HepG2 (cell line): ENCODE measurements around the gene TMEM191B. TPM values are rescaled to one million over a fixed set of nuclear protein-coding genes. Genes with fewer than 3 reads are reported as not detected.
A peak's percentile ranks its signal among the peaks of the same experiment; 100 is the strongest.
"Not testable (repeated sequence)": the region's sequence is repeated elsewhere in the genome, so short reads cannot be mapped to it uniquely, and the experiment has no call there.

Experiments used
- ATAC-seq: fragments of 200-7000 bp; cut with Tn5 transposase; 3 replicates; pipeline ENCODE4 v1.9.1; 2020; ENCODE audit warnings: mild to moderate bottlenecking, moderate library complexity
- BruUV-seq: library from RNA; stranded (reverse); fragments of 400-500 nt; replicated peaks from 2 replicates; lab custom pipeline; 2021; lab: Mats Ljungman, UMichigan
- CTCF ChIA-PET: fragments of 300-600 bp; formaldehyde crosslinking; extraction: SDS; loops from one replicate; lab custom pipeline; 2021; ENCODE audit warnings: low total read pairs, inconsistent platforms, low intra/inter-chr PET ratio; lab: Yijun Ruan, JAX
- POLR2A ChIA-PET: fragments of 350-600 bp; sonication (Branson Sonifier 250); formaldehyde crosslinking; loops from one replicate; lab custom pipeline; 2020; ENCODE audit warnings: antibody characterized with exemption, inconsistent platforms; lab: Yijun Ruan, JAX
- DNase-seq: peaks from one replicate; pipeline ENCODE4 v3.0.0-alpha.2; 2015; ENCODE audit warnings: low spot score
- FAIRE-seq: peaks from 3 replicates; lab custom pipeline; 2011; peaks lifted over from hg19 to GRCh38; lab: Jason Lieb, UNC
- H2AFZ ChIP-seq: one replicate; pipeline ENCODE4 v1.6.1; 2011; ENCODE audit warnings: low read length, inconsistent platforms
- H3K27ac ChIP-seq: fragments of 300-600 bp; 3 replicates; pipeline ENCODE4 v1.8.0; 2011; ENCODE audit warnings: mixed run types, mild to moderate bottlenecking, mixed read lengths, low read length, inconsistent platforms; ENCODE audit not compliant: insufficient read depth; ENCODE audit errors: extremely low read length
- H3K27me3 ChIP-seq, 2 experiments: fragments of 200-600 bp in 1 of 2; 2 replicates in 1 of 2; 3 replicates in 1 of 2; pipeline versions ENCODE4 v1.6.0 to v1.8.0; 2011; ENCODE audit warnings: low read length in 2 of 2, mild to moderate bottlenecking in 2 of 2, moderate library complexity in 2 of 2, inconsistent platforms in 1 of 2; ENCODE audit not compliant: insufficient read depth in 2 of 2, control insufficient read depth in 1 of 2
- H3K36me3 ChIP-seq, 2 experiments: fragments of 200-600 bp in 1 of 2; replicated peaks in 1 of 2; 2 replicates in 1 of 2; 3 replicates in 1 of 2; pipeline versions ENCODE4 v1.5.1 to v1.8.0; 2011; ENCODE audit warnings: low read length in 2 of 2, inconsistent platforms in 1 of 2; ENCODE audit not compliant: insufficient read depth in 2 of 2, control insufficient read depth in 1 of 2
- H3K4me1 ChIP-seq: 2 replicates; pipeline ENCODE4 v1.5.1; 2012; ENCODE audit warnings: low read length, inconsistent platforms; ENCODE audit not compliant: insufficient read depth
- H3K4me2 ChIP-seq: 2 replicates; pipeline ENCODE4 v1.6.0; 2011; ENCODE audit warnings: low read depth, low read length, inconsistent platforms
- H3K4me3 ChIP-seq, 3 experiments: fragments of 200-600 bp in 1 of 3; sonication (generic), shearing (Covaris generic) in 1 of 3; replicated peaks in 1 of 3; 2 replicates each; pipeline ENCODE4 v1.5.1; 2011 to 2016; ENCODE audit warnings: low read length in 3 of 3, inconsistent platforms in 2 of 3, low read depth in 2 of 3, mild to moderate bottlenecking in 2 of 3, control low read depth in 1 of 3, mixed read lengths in 1 of 3; ENCODE audit not compliant: insufficient read depth in 1 of 3
- H3K79me2 ChIP-seq: one replicate; pipeline ENCODE4 v1.6.1; 2011; ENCODE audit warnings: low read length, inconsistent platforms; ENCODE audit not compliant: insufficient read depth
- H3K9ac ChIP-seq: 2 replicates; pipeline ENCODE4 v1.6.0; 2011; ENCODE audit warnings: mild to moderate bottlenecking, low read depth, low read length, inconsistent platforms; ENCODE audit not compliant: insufficient read depth
- H3K9me3 ChIP-seq: 2 replicates; pipeline ENCODE4 v1.5.1; 2012; ENCODE audit warnings: mild to moderate bottlenecking, low read length
- H4K20me1 ChIP-seq: 2 replicates; pipeline ENCODE4 v1.6.0; 2011; ENCODE audit warnings: inconsistent platforms, mild to moderate bottlenecking, low read length, moderate library complexity; ENCODE audit not compliant: insufficient read depth
- WGBS: methylation state at CpG from one replicate; pipeline ENCODE4 v1.1.6; 2017; ENCODE audit warnings: low lambda C conversion rate; 5-methylcytosine and 5-hydroxymethylcytosine counted together
- in situ Hi-C: cut with HindIII; loops from 2 replicates; pipeline ENCODE4 v1.10.0; 2017; ENCODE audit warnings: low pct_unique_long_range_greater_than_20kb; ENCODE audit not compliant: extremely low pct_ligation_motif_present
- intact Hi-C: fragments of 100-400 bp; cut with micrococcal nuclease; formaldehyde crosslinking; loops from one replicate; pipeline ENCODE4 v1.10.0; 2022; ENCODE audit not compliant: unreplicated experiment
- polyA plus RNA-seq, 8 experiments: library from polyadenylated mRNA; depleted of rRNA in 3 of 8; stranded (reverse) in 7 of 8; unstranded in 1 of 8; fragments of >200 nt; fragmentation: Illumina TruSeq in 4 of 8; extraction: Trizol in 4 of 8; gene quantifications; 2 replicates each; pipeline versions ENCODE4 v1.2.1 to v1.2.3, GENCODE V29; 2011 to 2016; ENCODE audit warnings: low read depth in 4 of 8, missing spikeins in 1 of 8, mixed read lengths in 1 of 8; ENCODE audit not compliant: insufficient read depth in 1 of 8
- total RNA-seq, 5 experiments: library from RNA; depleted of rRNA; stranded (reverse); fragments of >200 nt; fragmentation: Illumina TruSeq; extraction: Trizol; gene quantifications; 2 replicates each; pipeline ENCODE4 v1.2.3, GENCODE V29; 2016; ENCODE audit warnings: low read depth in 1 of 5
- TF ChIP-seq, protein P1 (sequence below): sonication (generic); formaldehyde crosslinking; IDR thresholded peaks from 2 replicates; pipeline ENCODE4 v1.5.1; 2020; ENCODE audit warnings: mild to moderate bottlenecking, missing genetic modification reagents, moderate library complexity

Gene TMEM191B
- total and polyA plus RNA-seq, 2 of the 13 experiments (the other 11 are each of a cell fraction or from before 2014, with no cell fraction given) = 3.0 to 5.6 TPM

DNA sequence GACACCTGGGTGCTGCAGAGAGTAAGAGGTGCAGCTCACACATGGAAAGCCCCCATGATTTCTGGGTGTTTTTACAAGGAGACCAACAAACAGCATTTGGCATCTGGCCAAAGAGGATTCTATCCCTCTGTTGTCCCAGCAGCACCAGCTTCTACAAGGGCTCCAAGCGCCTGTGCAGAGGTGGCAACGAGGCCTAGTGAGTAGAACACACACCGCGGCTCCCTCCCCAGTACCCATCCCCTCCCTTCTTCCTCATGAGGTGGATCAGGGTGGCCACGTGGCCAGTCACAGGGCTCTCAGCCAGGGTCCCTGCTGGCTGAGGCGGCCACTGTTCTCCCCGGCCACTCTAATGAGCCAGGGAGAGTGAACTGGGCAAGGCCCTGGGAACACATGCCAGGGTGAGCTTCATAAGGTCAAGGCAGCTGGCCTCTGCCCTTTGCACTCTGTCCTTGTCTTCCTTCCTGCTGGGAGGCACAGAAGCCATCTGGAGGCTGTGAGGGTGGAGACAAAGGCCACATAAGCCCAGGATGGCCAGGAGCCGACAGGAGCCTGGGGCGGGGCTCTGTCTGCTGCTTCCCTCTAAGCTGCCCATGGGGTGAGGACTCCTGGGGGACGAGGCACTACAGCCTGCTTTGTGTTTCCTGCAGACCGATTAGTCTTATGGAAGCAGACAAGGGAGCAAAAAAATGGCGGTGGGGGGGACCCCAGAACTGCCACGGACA, 22.0 kb downstream of the TMEM191B start:
- H3K4me1 ChIP-seq, H4K20me1 ChIP-seq, H2AFZ ChIP-seq, H3K9ac ChIP-seq, H3K4me3 ChIP-seq, H3K4me2 ChIP-seq, in situ Hi-C loops, DNase-seq, CTCF ChIA-PET, BruUV-seq, H3K27ac ChIP-seq, H3K9me3 ChIP-seq, H3K27me3 ChIP-seq, intact Hi-C loops, POLR2A ChIA-PET, H3K36me3 ChIP-seq, H3K79me2 ChIP-seq, FAIRE-seq: not testable (repeated sequence)
- ATAC-seq = peak; percentile 24; the same call in 2 of the 3 replicates
- WGBS = 76% methylated on average over 10 of the region's 13 CpGs
- TF ChIP-seq, protein P1, sequence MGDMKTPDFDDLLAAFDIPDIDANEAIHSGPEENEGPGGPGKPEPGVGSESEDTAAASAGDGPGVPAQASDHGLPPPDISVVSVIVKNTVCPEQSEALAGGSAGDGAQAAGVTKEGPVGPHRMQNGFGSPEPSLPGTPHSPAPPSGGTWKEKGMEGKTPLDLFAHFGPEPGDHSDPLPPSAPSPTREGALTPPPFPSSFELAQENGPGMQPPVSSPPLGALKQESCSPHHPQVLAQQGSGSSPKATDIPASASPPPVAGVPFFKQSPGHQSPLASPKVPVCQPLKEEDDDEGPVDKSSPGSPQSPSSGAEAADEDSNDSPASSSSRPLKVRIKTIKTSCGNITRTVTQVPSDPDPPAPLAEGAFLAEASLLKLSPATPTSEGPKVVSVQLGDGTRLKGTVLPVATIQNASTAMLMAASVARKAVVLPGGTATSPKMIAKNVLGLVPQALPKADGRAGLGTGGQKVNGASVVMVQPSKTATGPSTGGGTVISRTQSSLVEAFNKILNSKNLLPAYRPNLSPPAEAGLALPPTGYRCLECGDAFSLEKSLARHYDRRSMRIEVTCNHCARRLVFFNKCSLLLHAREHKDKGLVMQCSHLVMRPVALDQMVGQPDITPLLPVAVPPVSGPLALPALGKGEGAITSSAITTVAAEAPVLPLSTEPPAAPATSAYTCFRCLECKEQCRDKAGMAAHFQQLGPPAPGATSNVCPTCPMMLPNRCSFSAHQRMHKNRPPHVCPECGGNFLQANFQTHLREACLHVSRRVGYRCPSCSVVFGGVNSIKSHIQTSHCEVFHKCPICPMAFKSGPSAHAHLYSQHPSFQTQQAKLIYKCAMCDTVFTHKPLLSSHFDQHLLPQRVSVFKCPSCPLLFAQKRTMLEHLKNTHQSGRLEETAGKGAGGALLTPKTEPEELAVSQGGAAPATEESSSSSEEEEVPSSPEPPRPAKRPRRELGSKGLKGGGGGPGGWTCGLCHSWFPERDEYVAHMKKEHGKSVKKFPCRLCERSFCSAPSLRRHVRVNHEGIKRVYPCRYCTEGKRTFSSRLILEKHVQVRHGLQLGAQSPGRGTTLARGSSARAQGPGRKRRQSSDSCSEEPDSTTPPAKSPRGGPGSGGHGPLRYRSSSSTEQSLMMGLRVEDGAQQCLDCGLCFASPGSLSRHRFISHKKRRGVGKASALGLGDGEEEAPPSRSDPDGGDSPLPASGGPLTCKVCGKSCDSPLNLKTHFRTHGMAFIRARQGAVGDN (CRISPR knock-in tag) = peak; percentile 41

DNA sequence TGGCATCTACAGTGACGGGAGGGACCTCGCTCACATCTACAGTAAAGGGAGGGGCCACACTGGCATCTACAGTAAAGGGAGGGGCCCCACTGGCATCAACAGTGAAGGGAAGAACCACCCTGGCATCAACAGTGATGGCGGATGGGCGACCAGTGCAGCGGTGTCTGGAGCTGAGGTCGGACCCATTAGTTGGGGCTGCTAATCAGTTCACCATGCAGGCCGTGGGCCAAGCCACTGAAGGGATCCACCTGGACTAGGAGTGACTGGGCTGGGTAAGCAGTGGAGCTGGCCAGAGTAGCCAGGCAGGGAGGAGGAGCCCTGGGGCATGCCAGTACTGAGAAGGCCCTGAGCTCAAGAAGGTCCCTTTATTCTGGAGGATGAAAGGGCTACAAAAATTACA, 23.4 kb downstream of the TMEM191B start:
- FAIRE-seq, H3K36me3 ChIP-seq, ATAC-seq, H3K27ac ChIP-seq, H3K79me2 ChIP-seq, H3K4me2 ChIP-seq, H3K27me3 ChIP-seq, DNase-seq, H3K9ac ChIP-seq, H3K4me1 ChIP-seq, in situ Hi-C loops, CTCF ChIA-PET, POLR2A ChIA-PET, H2AFZ ChIP-seq, intact Hi-C loops, H4K20me1 ChIP-seq, H3K4me3 ChIP-seq, H3K9me3 ChIP-seq: not testable (repeated sequence)
- TSS peak; percentile 46 for BruUV-seq
- WGBS = 94% methylated on average over 3 of the region's 7 CpGs

DNA sequence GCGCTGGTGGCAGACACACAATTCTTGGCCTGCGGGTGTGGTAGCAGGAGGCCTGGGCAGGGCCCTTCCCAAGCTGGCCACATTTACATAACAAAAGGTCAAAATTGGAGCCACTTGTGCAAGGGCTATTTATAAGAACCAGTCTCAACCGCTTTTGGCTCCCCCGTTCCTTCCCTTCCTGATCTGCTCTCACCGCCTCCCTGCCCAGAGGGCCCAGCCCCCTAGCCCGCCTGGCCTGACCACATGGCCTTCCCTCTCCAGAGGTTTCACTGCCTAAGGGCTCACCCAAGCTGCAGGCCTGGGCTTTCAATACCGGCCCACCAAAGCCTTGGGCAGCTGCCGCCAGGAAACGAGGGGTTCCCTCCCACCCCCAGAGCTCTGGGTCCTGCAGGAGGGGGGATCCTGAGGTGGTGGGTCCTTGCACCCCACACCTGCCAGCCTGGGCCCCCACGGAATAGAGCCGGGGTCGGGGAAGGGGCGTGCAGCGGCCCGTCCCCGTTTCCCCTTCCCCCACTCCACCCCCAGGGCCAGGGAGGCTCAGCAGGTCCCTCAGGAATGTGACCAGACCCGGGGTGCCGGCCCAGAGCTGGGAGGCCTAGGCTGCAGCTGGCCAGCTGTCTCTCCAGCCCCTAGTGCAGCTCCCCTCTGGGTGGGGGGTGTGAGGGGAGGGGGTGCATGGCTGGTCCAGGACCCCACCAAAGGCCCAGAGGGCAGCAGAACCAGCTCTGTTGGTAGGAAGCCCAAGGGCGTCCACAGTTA, 25.4 kb downstream of the TMEM191B start:
- H4K20me1 ChIP-seq, H3K36me3 ChIP-seq, in situ Hi-C loops, H3K9ac ChIP-seq, H3K79me2 ChIP-seq, H3K4me2 ChIP-seq, H3K27ac ChIP-seq, H2AFZ ChIP-seq, FAIRE-seq, H3K9me3 ChIP-seq, intact Hi-C loops, POLR2A ChIA-PET, CTCF ChIA-PET, H3K27me3 ChIP-seq, H3K4me3 ChIP-seq, DNase-seq, H3K4me1 ChIP-seq, BruUV-seq: not testable (repeated sequence)
- WGBS = 94% methylated on average over 2 of the region's 19 CpGs
- ATAC-seq = peak; percentile 4; the same call in 2 of the 3 replicates
